ENCODE measurements around the gene ING3. TPM values are rescaled to one million over a fixed set of nuclear protein-coding genes. Genes with fewer than 3 reads are reported as not detected.
A peak's percentile ranks its signal among the peaks of the same experiment; 100 is the strongest.

ING3 gene
- total and polyA plus RNA-seq, 9 donors: 10.1 to 19.5 (median 17.0) TPM

DNA sequence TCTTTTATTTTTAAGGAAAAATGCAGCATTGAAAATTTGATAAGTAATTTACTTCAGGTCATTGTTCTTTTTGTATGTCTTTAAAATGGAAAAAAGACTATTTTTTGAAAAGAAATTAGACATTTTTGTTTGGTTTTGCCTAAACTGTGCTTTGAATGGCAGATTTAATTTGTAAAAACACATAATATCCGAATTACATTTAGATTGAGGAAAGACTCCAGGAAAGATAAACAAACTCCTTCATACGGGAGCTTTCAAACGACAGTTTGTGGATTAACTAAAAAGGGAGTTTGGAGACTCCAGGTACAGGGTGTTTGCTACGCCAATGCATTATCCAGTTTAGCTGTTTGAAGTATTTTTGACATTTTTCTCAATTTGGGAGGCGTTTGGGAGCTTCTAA lies 74.0 kb downstream of the ING3 start:
- Histone ChIP-seq H3K27ac (peak overlapping the region; percentile 25 to 69), H3K27me3 (no peaks in the 10 kb centered on the region), H3K36me3 (no peaks in the 10 kb centered on the region), H3K4me3 (no peak overlapping the region), H3K9me3 (no peaks in the 10 kb centered on the region), H3K4me1 (ENCODE audit: insufficient read depth) (peaks cover 4% of the 10 kb centered on the region)
- no peak for DNase-seq
- TF ChIP-seq, protein P1, sequence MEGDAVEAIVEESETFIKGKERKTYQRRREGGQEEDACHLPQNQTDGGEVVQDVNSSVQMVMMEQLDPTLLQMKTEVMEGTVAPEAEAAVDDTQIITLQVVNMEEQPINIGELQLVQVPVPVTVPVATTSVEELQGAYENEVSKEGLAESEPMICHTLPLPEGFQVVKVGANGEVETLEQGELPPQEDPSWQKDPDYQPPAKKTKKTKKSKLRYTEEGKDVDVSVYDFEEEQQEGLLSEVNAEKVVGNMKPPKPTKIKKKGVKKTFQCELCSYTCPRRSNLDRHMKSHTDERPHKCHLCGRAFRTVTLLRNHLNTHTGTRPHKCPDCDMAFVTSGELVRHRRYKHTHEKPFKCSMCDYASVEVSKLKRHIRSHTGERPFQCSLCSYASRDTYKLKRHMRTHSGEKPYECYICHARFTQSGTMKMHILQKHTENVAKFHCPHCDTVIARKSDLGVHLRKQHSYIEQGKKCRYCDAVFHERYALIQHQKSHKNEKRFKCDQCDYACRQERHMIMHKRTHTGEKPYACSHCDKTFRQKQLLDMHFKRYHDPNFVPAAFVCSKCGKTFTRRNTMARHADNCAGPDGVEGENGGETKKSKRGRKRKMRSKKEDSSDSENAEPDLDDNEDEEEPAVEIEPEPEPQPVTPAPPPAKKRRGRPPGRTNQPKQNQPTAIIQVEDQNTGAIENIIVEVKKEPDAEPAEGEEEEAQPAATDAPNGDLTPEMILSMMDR (IDR thresholded peaks at IDR 0.05): no peak
- no peak for TF ChIP-seq POLR2A (IDR thresholded peaks at IDR 0.05)
- TF ChIP-seq EP300 (IDR thresholded peaks at IDR 0.05): no peak
- intact Hi-C loops (cut with DNase I): no loop called here
- 10 to 18% (median 17%) methylated on average over 5 of the region's 5 CpGs for WGBS, 3 donors

DNA sequence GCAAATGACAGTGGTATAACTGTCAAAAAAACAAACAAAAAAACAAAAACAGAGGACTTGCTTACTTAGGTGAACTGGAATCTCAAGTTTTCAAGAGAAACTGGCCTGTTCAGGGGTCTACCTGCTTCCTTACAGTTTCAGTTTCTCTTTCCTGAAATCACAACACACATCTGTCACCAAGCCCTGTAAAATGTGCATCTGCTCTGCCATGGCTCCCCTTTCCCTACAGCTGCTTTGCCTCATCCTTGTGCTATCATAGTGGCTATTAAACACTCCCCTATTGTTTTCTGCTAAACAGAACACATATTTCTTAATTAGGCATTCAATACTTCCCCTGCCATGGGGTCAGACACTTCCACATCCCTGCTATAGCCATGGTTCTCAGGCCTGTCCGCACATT lies 75.6 kb downstream of the ING3 start:
- 94 to 100% (median 97%) methylated on average over 1 of the region's 1 CpG for WGBS, 3 donors
- H3K4me1 ChIP-seq (ENCODE audit: insufficient read depth): peaks cover 4% of the 10 kb centered on the region

GRCh38 chr7:121026577-121027111 lies 76.1 kb downstream of the ING3 start:
- TF ChIP-seq, protein P1 (IDR thresholded peaks at IDR 0.05): no peak
- TF ChIP-seq EP300 (IDR thresholded peaks at IDR 0.05) (no peak), POLR2A (IDR thresholded peaks at IDR 0.05) (no peak)
- DNase-seq: peak in 1 of 5 donors; percentile 34
- Histone ChIP-seq H3K9me3 (no peaks in the 10 kb centered on the region), H3K36me3 (no peaks in the 10 kb centered on the region), H3K4me1 (ENCODE audit: insufficient read depth) (peaks cover 4% of the 10 kb centered on the region), H3K27me3 (no peaks in the 10 kb centered on the region), H3K27ac (no peak overlapping the region), H3K4me3 (no peak overlapping the region)
- intact Hi-C loops (cut with DNase I): no loop called here
- WGBS, 3 donors: 84 to 91% (median 86%) methylated on average over 3 of the region's 3 CpGs

More for the DNA sequence above, 75.6 kb downstream of the ING3 start:
- Histone ChIP-seq H3K27me3 (no peaks in the 10 kb centered on the region), H3K36me3 (no peaks in the 10 kb centered on the region), H3K4me3 (no peak overlapping the region), H3K27ac (no peak overlapping the region), H3K9me3 (no peaks in the 10 kb centered on the region)
- no peak for DNase-seq
- intact Hi-C loops (cut with DNase I): no loop called here
- no peak for TF ChIP-seq EP300 (IDR thresholded peaks at IDR 0.05)
- no peak for TF ChIP-seq POLR2A (IDR thresholded peaks at IDR 0.05)

Small RNA genes lying within 50 kb of the gene (small RNA-seq; reads per million reads assigned to genes)
- gene RNA5SP240: not detected

Other genes starting within 250 kb of the ING3 start
- gene TSPAN12, start 92.6 kb upstream of the ING3 start, total RNA-seq: 1 to 10 TPM in 5 of 7 donors, under 1 TPM in 2; 0.50 to 10.0 (median 3.6) TPM
- gene TSPAN12, start 92.6 kb upstream of the ING3 start, polyA plus RNA-seq: 10 to 100 TPM in 1 of 2 donors, 1 to 10 TPM in 1; 4.2 to 58.0 TPM
- 100 to 1,000 TPM in 4 of 7 donors, 10 to 100 TPM in 3; 62.7 to 127 (median 102) TPM for gene CPED1, start 37.9 kb downstream of the ING3 start, total RNA-seq
- gene CPED1, start 37.9 kb downstream of the ING3 start, polyA plus RNA-seq: 10 to 100 TPM; 42.1 to 54.1 TPM

Measured in ovary (tissue), 9 donors.